Measurements from ENCODE around the gene PNP. TPM values are rescaled to one million over a fixed set of nuclear protein-coding genes. Genes with fewer than 3 reads are reported as not detected.

The PNP gene
- total RNA-seq, 4 donors from 2014 or later, result 18.9 to 62.1 (median 32.7) TPM

DNA sequence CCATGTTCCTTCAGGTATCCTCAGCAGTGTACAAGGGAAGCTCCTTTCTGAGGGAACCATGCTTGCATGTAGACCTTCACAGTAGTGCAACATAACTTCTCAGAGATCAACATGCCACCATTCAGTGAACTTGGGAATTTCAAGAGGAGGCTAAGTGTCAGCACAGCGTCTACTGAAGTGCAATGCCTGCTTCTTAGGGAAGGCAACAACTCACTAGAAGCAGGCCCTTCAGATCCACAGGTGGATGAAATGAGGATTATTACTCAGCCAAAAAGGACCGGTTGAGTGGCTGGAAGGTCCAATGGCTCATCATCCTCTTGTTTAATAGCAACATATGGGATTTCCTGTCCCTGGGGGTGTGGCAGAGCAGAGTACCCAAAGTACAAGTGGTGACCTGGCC lies 54.8 kb downstream of the PNP start:
- Histone ChIP-seq H3K27ac (no peak overlapping the region), H3K4me3 (no peak overlapping the region), H3K36me3 (no peaks in the 10 kb centered on the region), H3K4me1 (no peaks in the 10 kb centered on the region), H3K9me3 (no peaks in the 10 kb centered on the region), H3K27me3 (peaks cover 5% of the 10 kb centered on the region)
- intact Hi-C loops (cut with DNase I; ENCODE audit: low total_unique reads), result no loop called here
- WGBS, 2 donors (ENCODE audit: low coverage in 1 of 2), result 75% methylated on average over 2 of the region's 2 CpGs; no CpG with 5 or more reads in 1 of the 2 donors
- DNase-seq, result no peak
- TF ChIP-seq POLR2AphosphoS5 (IDR thresholded peaks at IDR 0.05), result no peak
- no peak for TF ChIP-seq POLR2A (IDR thresholded peaks at IDR 0.05)
- no peak for TF ChIP-seq EP300 (IDR thresholded peaks at IDR 0.05; ENCODE audit: low read depth)
- TF ChIP-seq, protein P1, sequence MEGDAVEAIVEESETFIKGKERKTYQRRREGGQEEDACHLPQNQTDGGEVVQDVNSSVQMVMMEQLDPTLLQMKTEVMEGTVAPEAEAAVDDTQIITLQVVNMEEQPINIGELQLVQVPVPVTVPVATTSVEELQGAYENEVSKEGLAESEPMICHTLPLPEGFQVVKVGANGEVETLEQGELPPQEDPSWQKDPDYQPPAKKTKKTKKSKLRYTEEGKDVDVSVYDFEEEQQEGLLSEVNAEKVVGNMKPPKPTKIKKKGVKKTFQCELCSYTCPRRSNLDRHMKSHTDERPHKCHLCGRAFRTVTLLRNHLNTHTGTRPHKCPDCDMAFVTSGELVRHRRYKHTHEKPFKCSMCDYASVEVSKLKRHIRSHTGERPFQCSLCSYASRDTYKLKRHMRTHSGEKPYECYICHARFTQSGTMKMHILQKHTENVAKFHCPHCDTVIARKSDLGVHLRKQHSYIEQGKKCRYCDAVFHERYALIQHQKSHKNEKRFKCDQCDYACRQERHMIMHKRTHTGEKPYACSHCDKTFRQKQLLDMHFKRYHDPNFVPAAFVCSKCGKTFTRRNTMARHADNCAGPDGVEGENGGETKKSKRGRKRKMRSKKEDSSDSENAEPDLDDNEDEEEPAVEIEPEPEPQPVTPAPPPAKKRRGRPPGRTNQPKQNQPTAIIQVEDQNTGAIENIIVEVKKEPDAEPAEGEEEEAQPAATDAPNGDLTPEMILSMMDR (IDR thresholded peaks at IDR 0.05), result no peak
- in situ Hi-C loops (cut with MboI; ENCODE audit: low pct_ligation_motif_present in 1 of 4, low pct_unique_long_range_greater_than_20kb in 1 of 4, low sequenced_read_pairs in 3 of 4), result loop anchor here in 1 of 4 donors (10.0 kb wide), 1 partner anchor 71 kb away; the partner anchor contains the start of gene RNASE12

Other genes with a start within 250 kb of the PNP start
- not detected for gene OR11H6, start 245.7 kb upstream of the PNP start, total RNA-seq
- gene OR11H7, start 240.4 kb upstream of the PNP start, total RNA-seq, result not detected
- gene OR11H4, start 230.1 kb upstream of the PNP start, total RNA-seq, result not detected
- gene TTC5, start 163.5 kb upstream of the PNP start, total RNA-seq, result 10 to 100 TPM in 2 of 4 donors, 1 to 10 TPM in 2; 5.6 to 14.9 (median 9.7) TPM
- gene CCNB1IP1, start 136.1 kb upstream of the PNP start, total RNA-seq, result 10 to 100 TPM; 11.9 to 38.3 (median 23.9) TPM
- 10 to 100 TPM in 2 of 4 donors, 1 to 10 TPM in 2; 4.4 to 96.5 (median 9.1) TPM for gene PARP2, start 125.8 kb upstream of the PNP start, total RNA-seq
- gene TEP1, start 55.9 kb upstream of the PNP start, total RNA-seq, result 100 to 1,000 TPM in 1 of 4 donors, 10 to 100 TPM in 3; 72.2 to 216 (median 79.9) TPM
- under 1 TPM in 2 of 4 donors, not detected in 2; 0.16 to 0.27 TPM for gene KLHL33, start 33.2 kb upstream of the PNP start, total RNA-seq
- gene OSGEP, start 14.6 kb upstream of the PNP start, total RNA-seq, result 100 to 1,000 TPM in 1 of 4 donors, 10 to 100 TPM in 3; 26.7 to 146 (median 64.7) TPM
- 100 to 1,000 TPM; 108 to 120 (median 111) TPM for gene APEX1, start 14.2 kb upstream of the PNP start, total RNA-seq
- 10 to 100 TPM; 18.7 to 49.4 (median 31.1) TPM for gene PIP4P1, start 8.0 kb upstream of the PNP start, total RNA-seq
- not detected for gene RNASE10, start 36.1 kb downstream of the PNP start, total RNA-seq
- not detected for gene RNASE9, start 91.6 kb downstream of the PNP start, total RNA-seq
- gene RNASE11, start 118.6 kb downstream of the PNP start, total RNA-seq, result not detected
- gene RNASE12, start 122.0 kb downstream of the PNP start, total RNA-seq, result not detected
- gene OR6S1, start 172.3 kb downstream of the PNP start, total RNA-seq, result not detected
- 10 to 100 TPM; 24.7 to 78.9 (median 76.5) TPM for gene RNASE4, start 215.2 kb downstream of the PNP start, total RNA-seq
- gene ANG, start 219.4 kb downstream of the PNP start, total RNA-seq, result 10 to 100 TPM; 10.5 to 37.1 (median 25.7) TPM

All from transverse colon (tissue), 4 donors.